ENCODE measurements around the gene MPP3. TPM values are rescaled to one million over a fixed set of nuclear protein-coding genes. Genes with fewer than 3 reads are reported as not detected.

MPP3 gene
- total and polyA plus RNA-seq, 2 of the 4 experiments (the other 2 are of a cell fraction), result 5.7 to 11.9 TPM

GRCh38 chr17:43875476-43876147 is 42.7 kb upstream of the MPP3 start (continued):
- TF ChIP-seq, protein P1, sequence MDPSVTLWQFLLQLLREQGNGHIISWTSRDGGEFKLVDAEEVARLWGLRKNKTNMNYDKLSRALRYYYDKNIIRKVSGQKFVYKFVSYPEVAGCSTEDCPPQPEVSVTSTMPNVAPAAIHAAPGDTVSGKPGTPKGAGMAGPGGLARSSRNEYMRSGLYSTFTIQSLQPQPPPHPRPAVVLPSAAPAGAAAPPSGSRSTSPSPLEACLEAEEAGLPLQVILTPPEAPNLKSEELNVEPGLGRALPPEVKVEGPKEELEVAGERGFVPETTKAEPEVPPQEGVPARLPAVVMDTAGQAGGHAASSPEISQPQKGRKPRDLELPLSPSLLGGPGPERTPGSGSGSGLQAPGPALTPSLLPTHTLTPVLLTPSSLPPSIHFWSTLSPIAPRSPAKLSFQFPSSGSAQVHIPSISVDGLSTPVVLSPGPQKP (IDR thresholded peaks at IDR 0.05; ENCODE audit: borderline replicate concordance, low read depth, low read length), result no peak
- no peak for TF ChIP-seq BHLHE40 (IDR thresholded peaks at IDR 0.05; ENCODE audit: low read depth, low read length)
- TF ChIP-seq CTCF (conservative IDR thresholded peaks at IDR 0.05; ENCODE audit: low read depth, low read length), result no peak
- TF ChIP-seq POLR2A (IDR thresholded peaks at IDR 0.05; ENCODE audit: low read depth, low read length), result no peak
